Activated CD8-positive, alpha-beta memory T cell treated with anti-CD3 and anti-CD28 coated beads for 24 hours (primary cell): Measurements from ENCODE around the gene ZNF394.
"Not testable (repeated sequence)": the region's sequence is repeated elsewhere in the genome, so short reads cannot be mapped to it uniquely, and the experiment has no call there.

Source experiments
- DNase-seq: peaks from one replicate; pipeline ENCODE4 v3.0.0-alpha.2; 2020

ZNF394 gene

DNA sequence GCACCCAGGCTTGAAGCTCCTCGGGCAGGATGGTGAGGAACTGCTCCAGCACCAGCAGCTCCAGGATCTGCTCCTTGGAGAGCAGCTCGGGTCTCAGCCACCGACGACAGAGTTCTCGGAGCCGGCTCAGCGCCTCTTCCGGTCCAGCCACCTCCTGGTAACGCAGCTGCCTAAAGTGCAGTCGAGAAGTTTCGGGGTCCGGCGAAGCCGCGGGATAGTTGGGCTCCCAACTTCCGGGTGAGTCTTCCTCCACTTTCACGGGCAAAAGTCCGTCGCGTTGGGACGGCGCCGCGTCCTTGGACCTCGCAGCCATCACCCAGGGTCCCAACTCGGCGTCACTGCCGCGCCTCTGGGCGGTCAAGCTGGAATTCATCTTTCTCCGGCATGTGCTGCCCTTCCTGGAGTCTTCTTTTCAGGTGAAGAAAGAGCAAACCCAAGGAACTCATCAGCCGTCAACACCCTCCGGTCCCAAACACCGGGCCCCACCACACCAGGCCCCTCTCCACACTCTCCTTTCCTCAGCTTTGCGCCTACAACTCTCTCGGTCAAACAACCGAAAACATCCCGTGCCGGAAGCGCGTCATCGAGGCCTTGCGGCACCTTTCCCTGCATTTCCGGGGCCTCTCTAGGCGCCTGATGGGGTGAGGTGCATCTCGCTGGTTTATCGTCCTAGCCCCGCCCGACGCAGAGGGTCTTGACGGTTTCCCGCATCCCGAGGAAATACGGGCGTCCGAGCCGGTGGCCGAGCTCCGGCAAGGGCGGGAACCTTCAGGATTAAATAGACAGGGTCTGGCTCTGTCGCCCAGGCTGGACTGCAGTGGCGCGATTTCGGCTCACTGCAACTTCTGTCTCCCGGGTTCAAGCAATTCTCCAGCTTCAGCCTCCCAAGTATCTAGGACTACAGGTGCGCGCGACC is at the start of gene ZNF394:
Gene ZNF394, minus strand, starts transcription at position 561 of the 916 bp plus-strand sequence. Its CDS starts 188 bp downstream, at position 373.
- DNase-seq: peak; percentile 91

DNA sequence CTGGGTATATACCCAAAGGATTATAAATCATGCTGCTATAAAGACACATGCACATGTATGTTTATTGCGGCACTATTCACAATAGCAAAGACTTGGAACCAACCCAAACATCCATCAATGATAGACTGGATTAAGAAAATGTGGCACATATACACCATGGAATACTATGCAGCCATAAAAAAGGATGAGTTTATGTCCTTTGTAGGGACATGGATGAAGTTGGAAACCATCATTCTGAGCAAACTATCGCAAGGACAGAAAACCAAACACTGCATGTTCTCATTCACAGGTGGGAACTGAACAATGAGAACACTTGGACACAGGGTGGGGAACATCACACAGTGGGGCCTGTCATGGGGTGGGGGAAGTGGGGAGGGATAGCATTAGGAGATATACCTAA is 49.5 kb upstream of the ZNF394 start:
- not testable (repeated sequence) for DNase-seq

DNA sequence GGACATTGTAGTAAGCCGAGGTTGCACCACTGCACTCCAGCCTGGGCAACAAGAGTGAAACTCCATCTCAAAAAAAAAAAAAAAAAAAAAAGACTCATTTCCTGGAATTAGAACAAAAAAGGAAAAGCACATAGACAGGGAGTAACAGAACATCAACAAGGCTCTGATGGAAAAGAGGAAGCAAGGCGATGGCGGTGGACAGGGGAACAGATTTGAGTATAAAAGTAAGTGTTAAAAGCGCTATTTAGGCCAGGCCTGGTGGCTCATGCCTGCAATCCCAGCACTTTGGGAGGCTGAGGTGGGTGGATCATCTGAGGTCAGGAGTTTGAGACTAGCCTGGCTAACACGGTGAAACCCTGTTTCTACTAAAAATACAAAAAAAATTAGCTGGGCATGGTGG is 45.2 kb upstream of the ZNF394 start:
- DNase-seq: not testable (repeated sequence)

DNA sequence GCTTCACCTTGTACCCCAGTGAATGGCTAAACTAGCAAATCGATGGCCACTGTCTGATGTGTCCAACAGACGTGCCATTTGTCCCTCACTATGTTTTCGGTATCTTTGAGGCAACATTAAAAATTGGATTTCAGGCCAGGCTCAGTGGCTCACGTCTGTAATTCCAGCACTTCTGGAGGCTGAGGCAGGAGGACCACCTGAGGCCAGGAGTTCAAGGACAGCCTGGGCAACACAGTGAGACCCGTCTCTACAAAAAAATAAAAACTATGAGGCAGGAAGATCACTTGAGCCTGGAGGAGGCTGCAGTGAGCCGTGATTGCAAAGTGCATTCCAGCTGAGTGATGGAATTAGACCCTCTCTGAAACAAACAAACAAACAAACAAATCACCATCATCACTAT is 43.8 kb upstream of the ZNF394 start:
- DNase-seq: no peak

DNA sequence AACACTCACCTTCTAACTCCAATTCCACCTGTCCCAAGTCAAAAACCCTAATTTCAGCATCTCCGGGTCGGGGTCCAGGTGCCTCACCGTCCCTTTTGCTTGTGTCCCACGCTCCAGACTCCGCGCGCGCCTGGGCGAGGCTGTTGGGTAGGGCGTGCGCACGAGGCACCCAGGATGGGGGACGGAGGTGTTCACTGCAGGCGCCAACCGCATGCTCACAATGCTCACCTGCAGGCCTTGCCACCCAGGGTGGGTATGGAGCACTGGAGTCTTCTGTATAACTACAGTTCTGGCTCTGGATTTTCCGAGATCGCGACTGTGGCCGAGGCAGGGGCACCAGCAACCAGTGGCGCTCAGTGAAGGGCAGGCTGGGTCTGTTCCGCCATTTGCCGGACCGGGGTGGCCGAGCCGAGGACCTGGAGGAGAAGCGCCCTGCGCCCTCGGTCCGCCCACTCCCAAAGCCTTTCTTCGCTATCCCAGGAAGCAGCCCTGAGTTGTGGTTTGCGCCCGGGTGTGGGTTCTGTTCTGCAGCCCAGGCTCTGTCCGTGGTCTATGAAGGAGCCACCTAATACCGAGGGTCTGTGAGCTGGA is 43.1 kb upstream of the ZNF394 start:
- DNase-seq: no peak

DNA sequence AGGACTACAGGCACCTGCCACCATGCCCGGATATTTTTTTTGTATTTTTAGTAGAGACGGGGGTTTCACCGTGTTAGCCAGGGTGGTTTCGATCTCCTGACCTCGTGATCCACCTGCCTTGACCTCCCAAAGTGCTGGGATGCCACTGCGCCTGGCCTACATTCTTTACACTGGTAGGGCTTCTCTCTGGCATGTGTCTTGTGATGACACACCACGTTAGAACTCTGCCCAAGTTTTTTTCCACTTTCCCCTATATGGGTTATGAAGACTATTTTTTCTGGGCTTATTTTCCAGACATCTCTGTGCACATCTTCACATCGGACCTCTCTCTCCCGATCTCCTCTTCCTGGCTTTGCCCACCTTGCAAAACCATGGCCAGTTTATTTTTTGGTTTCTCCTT is 41.1 kb upstream of the ZNF394 start:
- DNase-seq: no peak

DNA sequence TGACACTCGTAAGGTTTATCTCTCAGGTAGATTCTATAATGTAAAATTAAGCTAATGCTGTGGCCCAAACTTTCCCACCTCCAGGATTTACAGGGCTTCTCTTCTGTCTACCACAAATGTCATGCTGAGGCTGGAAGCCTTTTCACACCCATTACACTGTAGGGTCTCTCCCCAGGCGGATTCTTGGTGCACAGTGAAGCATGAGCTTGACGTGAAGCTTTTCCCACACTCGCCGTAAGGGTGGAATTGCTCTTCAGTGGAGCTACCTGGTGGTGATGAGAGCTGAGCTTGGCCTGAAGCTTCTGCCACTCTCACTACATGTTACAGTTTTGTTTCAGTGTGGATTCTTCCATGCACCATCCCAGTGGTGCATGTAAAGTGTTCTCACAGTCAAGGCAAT is 40.5 kb upstream of the ZNF394 start:
- no peak for DNase-seq

DNA sequence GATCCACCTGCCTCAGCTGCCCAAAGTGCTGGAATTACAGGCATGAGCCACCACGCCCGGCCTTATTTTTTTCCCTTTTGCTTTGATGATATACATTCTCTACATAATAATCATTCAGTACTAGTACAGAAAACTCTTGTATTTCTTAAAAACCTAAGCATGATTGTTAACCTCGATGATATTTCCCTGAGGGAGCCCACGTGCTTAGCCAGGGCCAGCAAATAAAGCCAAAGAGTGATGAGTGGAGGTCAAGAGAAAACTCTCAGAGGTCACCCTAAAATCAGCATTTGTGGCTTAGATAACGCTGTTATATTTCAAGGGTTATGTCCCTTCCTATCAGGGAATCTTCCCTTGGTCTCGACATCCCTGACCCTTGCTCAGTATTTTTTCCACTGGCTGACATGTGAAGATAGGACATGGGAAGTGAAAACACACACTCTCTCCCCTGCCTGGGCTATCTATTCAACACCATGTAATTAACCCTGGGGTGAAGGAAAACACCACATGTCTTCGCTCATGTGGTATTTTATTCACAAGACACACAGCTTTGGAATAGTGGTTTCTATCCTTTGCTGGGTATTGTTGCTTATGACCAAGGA is 39.2 kb upstream of the ZNF394 start:
- no peak for DNase-seq

DNA sequence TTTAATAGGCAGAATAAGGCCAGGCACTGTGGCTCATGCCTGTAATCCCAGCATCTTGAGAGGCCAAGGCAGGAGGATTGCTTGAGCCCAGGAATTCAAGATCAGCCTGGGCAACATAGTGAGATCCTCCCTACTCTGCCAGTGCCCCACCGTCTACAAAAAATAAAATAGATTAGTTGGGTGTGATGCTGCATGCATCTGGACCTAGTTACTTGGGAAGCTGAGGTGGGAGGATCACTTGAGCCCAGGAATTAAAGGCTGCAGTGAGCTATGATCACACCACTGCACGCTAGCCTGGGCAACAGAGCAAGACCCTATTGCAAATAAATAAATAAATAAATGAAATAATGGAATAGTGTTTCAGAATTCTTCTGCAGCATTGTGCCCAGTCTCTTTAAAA is 35.6 kb upstream of the ZNF394 start:
- DNase-seq: no peak

DNA sequence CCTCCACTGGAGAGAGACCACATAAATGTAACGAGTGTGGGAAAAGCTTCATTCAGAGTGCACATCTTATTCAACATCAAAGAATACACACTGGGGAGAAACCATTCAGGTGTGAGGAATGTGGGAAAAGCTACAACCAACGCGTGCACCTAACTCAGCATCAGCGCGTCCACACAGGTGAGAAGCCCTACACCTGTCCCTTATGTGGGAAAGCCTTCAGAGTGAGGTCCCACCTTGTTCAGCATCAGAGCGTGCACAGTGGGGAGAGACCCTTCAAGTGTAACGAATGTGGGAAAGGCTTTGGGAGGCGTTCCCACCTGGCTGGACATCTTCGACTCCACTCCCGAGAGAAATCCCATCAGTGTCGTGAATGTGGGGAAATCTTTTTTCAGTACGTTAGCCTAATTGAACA is 31.3 kb upstream of the ZNF394 start:
- DNase-seq: no peak

DNA sequence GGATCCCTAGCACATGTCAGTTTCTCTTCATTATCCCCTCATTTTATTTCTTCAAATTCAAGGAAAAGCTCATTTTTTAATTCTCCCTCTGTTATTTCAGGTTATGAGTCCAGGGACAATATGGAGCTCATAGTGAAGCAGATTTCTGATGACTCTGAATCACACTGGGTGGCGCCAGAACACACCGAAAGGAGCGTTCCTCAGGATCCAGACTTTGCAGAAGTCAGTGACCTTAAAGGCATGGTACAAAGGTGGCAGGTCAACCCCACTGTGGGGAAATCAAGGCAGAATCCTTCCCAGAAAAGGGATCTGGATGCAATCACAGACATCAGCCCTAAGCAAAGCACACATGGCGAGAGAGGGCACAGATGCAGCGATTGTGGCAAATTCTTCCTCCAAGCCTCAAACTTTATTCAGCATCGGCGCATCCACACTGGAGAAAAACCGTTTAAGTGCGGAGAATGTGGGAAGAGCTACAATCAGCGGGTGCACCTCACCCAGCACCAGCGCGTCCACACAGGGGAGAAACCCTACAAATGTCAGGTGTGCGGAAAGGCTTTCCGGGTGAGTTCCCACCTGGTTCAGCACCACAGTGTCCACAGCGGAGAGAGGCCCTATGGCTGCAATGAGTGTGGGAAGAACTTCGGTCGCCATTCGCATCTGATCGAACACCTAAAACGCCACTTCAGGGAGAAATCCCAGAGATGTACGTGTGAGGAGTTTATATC is 25.8 kb upstream of the ZNF394 start:
- DNase-seq: no peak

DNA sequence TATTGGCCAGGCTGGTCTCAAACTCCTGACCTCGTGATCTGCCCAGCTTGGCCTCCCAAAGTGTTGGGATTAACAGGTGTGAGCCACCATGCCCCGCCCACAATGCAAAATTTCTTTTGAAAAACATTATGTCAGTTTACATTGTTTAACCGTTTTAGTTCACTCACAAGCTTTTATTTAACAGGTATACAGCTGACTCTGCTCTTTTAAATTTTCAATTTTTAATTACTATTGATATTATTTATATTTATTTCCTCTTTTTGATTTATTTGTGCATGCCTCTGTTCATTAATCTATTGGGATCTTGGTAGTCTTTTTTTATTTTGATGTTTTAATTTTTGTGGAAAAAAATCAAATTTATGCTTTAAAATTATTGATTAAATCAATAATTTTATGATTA is 21.3 kb upstream of the ZNF394 start:
- no peak for DNase-seq

DNA sequence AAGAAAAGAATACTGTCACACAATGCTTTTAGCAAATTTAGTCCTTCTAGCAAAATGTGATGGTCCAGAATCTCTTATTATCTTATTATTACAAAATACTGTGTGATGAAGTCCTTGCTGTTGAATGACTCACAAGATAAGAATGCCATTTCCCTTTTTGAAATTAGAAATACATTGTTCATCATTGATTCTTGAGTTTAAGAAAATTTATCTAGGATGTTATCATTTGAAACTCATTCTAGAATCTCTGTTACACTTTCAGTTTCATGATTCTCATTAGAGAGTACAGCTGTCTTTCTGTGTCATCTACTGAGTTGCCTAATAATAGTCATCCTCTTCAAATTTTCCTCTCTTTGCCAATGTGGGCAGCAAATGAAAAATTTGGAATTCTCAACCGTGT is 14.0 kb upstream of the ZNF394 start:
- no peak for DNase-seq

DNA sequence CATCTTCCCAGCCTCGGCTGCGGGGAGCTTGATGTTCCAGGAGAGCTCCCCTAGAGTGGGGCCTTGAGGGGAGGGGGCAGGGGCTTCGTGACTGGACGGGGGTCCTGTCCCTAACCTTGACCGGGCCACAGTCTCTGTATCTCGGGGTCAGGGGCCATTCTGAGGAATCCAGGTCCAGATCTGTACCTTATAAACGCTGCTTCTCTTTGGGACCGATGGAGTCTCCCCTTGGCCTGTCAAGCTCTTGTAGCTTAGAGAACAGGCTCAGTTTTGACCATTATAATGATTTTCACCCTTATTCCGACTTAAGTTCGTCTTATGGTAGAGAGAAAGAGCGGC is 5.2 kb upstream of the ZNF394 start:
- no peak for DNase-seq

DNA sequence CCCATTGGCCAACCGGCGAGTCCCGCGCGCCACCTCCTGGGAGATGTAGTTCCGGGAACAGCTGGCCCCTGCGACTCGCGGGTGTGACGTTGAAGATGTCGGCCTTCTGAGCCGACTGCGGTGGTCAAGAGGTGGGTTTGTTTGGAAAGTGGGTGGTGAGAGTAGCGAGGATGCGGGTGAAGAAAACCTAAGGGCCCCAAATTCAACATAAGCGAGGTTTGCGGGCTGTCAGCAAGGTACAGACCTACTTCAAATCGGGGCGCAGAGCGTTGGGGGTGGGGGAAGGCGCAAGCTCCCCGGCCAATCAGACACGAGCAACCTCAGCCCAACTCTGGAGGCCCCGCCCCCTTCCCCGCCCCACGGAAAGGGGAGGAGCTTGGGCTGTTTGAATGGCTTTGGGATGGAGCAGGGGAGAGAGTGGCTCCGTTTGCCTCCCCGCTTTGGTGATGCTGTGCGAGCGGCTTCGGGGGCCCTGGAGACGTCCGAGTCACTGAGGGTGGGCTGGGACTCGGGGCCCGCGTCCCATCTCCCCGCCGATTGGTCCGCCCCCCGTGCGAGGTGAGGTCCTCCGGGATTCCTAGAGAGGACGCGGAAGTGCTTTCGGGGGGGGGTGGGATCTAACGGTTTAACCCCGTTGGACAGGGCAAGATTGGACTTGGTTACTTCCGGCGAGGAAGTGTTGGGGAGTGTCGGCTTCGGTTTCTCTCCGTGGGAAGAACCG is 4.7 kb upstream of the ZNF394 start, which contains the start of gene ZKSCAN5:
Gene ZKSCAN5, plus strand, starts transcription at position 60 of the 721 bp plus-strand sequence. CDS start 1,383 bp downstream, outside the sequence.
- peak; percentile 100 for DNase-seq

DNA sequence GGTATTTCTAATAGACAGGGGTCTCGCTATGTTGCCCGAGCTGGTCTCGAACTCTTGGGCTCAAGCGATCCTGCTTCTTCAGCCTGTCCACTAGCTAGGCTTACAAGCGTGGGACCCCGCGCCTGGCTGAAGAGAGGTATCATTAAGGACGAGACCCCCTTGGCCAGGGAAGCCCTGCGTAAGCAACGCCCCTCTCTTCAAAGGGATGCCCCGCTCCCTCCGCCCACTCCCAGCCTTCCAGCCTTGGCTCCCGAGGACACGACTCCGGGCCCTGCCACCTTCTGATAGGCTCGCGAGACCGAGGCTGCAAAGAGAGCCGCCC is 4.2 kb upstream of the ZNF394 start:
- DNase-seq: no peak

DNA sequence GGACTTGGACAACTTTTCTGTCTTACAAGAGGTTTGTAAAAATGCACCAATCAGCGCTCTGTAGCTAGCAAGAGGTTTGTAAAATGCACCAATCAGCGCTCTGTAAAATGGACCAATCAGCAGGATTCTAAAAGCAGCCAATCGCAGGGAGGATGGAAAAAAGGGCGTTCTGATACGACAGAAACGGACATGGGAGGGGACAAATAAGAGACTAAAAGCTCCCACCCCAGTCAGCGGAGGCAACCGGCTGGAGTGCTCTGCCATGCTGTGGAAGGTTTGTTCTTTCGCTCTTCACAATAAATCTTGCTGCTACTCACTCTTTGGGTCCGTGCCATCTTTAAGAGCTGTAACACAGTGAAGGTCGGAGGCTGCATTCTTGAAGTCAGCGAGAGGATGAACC is 1.2 kb upstream of the ZNF394 start:
- not testable (repeated sequence) for DNase-seq

DNA sequence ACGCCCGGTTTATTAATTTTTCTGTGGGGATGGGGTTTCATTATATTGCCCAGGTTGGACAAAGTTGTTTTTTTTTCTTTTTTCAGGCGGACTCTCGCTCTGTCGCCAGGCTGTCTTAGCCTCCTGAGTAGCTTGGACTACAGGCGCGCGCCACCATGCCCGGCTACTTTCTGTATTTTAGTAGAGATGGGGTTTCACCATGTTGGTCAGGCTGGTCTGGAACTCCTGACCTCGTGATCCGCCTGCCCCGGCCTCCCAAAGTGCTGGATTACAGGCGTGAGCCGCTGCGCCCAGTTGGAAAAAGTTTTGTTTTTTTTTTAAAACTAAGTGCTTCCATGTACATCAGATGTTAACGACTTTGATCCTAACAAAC is 542 bp upstream of the ZNF394 start:
- DNase-seq: no peak

DNA sequence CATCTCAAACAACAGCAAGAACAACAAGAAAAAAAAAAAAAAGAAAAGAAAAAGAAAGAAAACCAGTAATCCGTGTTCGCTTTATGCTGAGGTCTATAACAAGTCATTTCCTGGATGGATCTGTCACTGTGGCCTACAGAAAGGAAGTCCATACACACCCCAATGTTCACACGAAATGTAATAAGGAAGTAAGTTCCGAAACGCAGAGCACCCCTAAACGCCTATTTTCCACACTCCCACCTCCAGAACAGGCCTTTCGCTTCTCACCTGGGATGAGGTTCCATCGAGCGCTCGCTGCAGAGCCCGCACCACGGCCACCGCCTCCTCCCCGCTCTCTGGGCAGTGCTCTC is 735 bp downstream of the ZNF394 start:
- no peak for DNase-seq

DNA sequence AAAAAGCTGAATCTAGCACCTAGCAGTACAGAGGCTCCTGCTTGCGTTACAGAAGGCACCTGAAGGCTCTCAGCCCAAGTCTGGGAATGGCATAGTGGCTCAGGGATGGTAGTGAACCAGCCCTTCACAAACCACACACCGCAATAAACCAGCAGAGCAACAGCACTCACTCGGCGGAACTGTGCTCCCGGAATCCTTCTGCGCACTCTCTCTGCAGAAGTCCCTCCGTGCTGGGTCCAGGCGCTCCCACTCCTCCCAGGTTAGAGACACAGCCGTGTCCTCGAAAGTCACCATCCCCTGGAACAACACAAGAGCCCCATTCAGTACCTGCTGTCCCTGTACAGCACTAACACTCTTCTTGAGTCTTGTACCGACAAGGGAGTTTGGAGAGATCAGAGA is 1.5 kb downstream of the ZNF394 start:
- no peak for DNase-seq

DNA sequence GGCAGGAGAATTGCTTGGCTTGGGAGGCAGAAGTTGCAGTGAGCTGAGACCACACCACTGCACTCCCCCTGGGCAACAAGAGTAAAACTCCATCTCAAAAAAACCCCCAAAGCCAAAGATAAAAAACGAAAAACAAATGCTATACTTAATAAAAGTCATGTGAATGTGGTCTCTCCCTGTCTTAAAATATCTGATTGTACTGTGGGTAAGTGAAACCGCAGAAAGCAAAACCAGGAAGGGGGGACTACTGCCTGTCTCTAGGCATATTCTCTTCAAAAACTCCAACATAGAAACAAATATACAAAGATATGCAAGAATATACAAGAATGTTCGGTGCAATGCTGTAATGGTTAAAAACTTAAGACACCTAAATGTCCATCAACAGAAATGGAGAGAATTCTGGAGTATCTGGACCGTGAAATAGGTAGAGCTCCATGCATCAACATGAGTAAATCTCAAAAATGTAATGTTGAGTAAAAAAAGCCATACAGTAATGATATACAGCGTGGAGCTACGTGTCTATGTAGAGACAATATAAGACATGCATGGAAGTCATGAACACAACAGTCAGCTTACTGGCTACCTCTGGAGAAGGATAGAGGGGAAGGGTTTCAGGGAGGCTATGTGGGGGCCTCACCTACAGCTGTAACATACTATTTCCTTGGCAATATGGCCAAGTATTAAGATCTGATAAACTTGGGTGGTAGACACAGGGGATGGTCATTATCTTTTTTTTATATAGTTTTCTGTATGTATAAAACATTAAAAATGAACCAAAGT is 2.1 kb downstream of the ZNF394 start:
- DNase-seq: no peak

DNA sequence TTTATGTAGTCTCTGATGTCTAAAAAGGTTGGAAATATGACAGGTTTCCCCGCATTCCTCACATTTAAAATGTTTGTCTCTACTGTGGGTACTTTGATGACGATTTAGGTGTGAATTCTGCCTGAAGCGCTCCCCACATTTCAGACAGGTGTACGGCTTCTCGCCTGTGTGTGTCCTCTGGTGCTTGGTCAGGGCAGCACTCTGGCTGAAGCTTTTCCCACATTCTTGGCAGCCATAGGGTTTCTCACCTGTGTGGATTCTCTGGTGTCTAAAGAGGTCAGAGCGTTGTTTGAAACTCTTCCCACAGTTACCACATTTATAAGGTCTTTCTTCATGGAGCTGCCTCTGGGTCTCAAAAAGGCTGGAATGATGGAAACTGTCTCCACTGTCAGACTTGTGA is 6.3 kb downstream of the ZNF394 start:
- DNase-seq: no peak
